Tibial nerve (tissue), 4 donors: ENCODE data around the gene MED23.

Experiments
- EP300 ChIP-seq, 2 donors: sonication (generic); formaldehyde crosslinking; IDR thresholded peaks; one replicate each; pipeline ENCODE4 v1.6.1; 2017; ENCODE audit warnings: antibody characterized with exemption in 2 of 2, mild to moderate bottlenecking in 1 of 2
- TF ChIP-seq, protein P1 (sequence below), 5 experiments: fragments of 200-600 bp in 3 of 5; fragments of 450-650 bp in 2 of 5; sonication (generic) in 3 of 5; IDR thresholded peaks; one replicate each; pipeline ENCODE4 v1.5.1; 2016 to 2019; ENCODE audit warnings: antibody characterized with exemption in 5 of 5, mild to moderate bottlenecking in 3 of 5, moderate library complexity in 2 of 5

DNA sequence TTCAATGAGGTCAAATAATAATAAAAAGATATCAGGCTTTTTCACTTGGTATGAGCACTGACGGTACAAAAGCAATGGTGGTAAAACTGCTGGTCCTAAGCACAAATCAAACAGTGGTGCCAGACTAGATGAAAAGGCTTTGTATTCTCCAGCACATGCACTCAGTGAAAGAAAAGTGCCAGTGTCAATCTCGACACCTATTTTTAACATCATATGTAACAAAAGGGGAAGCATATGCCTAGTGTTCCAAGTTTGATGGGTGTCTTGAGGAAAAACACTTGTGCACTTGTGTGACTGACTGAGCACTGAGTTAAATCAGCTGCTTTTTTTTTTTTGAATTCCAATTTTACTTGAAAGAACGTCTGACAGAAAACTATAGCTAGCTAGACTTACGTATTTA lies 27.3 kb downstream of the MED23 start:
- TF ChIP-seq, protein P1, sequence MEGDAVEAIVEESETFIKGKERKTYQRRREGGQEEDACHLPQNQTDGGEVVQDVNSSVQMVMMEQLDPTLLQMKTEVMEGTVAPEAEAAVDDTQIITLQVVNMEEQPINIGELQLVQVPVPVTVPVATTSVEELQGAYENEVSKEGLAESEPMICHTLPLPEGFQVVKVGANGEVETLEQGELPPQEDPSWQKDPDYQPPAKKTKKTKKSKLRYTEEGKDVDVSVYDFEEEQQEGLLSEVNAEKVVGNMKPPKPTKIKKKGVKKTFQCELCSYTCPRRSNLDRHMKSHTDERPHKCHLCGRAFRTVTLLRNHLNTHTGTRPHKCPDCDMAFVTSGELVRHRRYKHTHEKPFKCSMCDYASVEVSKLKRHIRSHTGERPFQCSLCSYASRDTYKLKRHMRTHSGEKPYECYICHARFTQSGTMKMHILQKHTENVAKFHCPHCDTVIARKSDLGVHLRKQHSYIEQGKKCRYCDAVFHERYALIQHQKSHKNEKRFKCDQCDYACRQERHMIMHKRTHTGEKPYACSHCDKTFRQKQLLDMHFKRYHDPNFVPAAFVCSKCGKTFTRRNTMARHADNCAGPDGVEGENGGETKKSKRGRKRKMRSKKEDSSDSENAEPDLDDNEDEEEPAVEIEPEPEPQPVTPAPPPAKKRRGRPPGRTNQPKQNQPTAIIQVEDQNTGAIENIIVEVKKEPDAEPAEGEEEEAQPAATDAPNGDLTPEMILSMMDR (IDR thresholded peaks at IDR 0.05), result no peak
- no peak for TF ChIP-seq EP300 (IDR thresholded peaks at IDR 0.05)
